ENCODE data around the gene KRTAP10-3. TPM values are rescaled to one million over a fixed set of nuclear protein-coding genes. Genes with fewer than 3 reads are reported as not detected.

The KRTAP10-3 gene
- total and polyA plus RNA-seq, 2 of the 13 experiments (the other 11 are each of a cell fraction or from before 2014, with no cell fraction given) = not detected

DNA sequence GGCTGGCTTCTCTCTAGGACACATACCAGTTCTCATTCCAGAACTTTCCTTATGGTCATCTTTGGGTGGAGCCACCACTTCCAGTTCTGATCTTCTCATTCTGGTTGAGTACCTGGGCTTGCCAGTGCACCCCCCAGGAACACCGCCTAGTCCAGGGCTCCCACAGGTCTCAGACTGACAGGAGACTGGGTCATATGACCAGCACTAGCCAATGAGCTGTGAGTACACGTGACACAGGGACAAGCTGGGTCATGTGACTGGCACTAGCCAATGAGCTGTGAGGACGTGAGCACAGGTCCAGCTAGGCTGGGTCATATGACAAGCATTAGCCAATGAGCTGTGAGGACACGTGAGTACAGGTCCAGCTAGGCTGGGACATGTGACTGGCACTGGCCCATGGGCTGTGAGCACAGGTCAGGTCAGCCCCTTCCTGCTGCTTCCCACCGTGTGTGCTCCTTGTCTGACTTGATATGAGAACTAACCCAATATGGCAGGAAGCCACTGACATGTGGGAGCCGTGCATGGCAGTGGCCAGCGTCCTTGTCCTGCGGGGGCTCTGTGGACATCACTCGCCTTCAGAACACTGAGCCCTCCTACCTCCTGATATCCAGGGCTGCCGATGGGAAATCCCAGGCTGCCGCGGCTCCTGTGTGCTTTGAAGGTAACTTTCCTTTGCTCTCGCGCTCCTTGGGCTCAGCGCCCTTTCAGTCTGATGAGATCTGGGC is 41.3 kb downstream of the KRTAP10-3 start (continued):
- TF ChIP-seq AHR (CRISPR knock-in tag; IDR thresholded peaks at IDR 0.05) = no peak
- TF ChIP-seq RNF2 (conservative IDR thresholded peaks at IDR 0.05; ENCODE audit: low read depth) = peak; percentile 55; the same call in 1 of the 2 replicates
- TF ChIP-seq NFYC (CRISPR knock-in tag; IDR thresholded peaks at IDR 0.05) = peak; percentile 100
- TF ChIP-seq SRSF9 (IDR thresholded peaks at IDR 0.05; ENCODE audit: borderline replicate concordance, insufficient read depth, low read depth, low read length, poor library complexity, severe bottlenecking) = no peak
- TF ChIP-seq ZNF547 (CRISPR knock-in tag; IDR thresholded peaks at IDR 0.05) = peak; percentile 45; the same call in 1 of the 2 replicates
- no peak for TF ChIP-seq ZBTB3 (CRISPR knock-in tag; IDR thresholded peaks at IDR 0.05; ENCODE audit: borderline replicate concordance, low read depth)
- TF ChIP-seq ZMAT3 (CRISPR knock-in tag; conservative IDR thresholded peaks at IDR 0.05) = no peak
- no peak for TF ChIP-seq SAFB2 (CRISPR knock-in tag; IDR thresholded peaks at IDR 0.05; ENCODE audit: borderline replicate concordance, low read depth)
- TF ChIP-seq ZNF17 (CRISPR knock-in tag; IDR thresholded peaks at IDR 0.05) = no peak
- TF ChIP-seq ZFY (CRISPR knock-in tag; IDR thresholded peaks at IDR 0.05) = no peak
- TF ChIP-seq GZF1 (CRISPR knock-in tag; IDR thresholded peaks at IDR 0.05) = no peak
- peak; percentile 68 for TF ChIP-seq POLR2G (IDR thresholded peaks at IDR 0.05; ENCODE audit: low read depth, low read length)
- TF ChIP-seq, protein P1, sequence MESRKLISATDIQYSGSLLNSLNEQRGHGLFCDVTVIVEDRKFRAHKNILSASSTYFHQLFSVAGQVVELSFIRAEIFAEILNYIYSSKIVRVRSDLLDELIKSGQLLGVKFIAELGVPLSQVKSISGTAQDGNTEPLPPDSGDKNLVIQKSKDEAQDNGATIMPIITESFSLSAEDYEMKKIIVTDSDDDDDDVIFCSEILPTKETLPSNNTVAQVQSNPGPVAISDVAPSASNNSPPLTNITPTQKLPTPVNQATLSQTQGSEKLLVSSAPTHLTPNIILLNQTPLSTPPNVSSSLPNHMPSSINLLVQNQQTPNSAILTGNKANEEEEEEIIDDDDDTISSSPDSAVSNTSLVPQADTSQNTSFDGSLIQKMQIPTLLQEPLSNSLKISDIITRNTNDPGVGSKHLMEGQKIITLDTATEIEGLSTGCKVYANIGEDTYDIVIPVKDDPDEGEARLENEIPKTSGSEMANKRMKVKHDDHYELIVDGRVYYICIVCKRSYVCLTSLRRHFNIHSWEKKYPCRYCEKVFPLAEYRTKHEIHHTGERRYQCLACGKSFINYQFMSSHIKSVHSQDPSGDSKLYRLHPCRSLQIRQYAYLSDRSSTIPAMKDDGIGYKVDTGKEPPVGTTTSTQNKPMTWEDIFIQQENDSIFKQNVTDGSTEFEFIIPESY (CRISPR knock-in tag; IDR thresholded peaks at IDR 0.05) = no peak
- no peak for TF ChIP-seq ZNF432 (CRISPR knock-in tag; IDR thresholded peaks at IDR 0.05; ENCODE audit: borderline replicate concordance)
- TF ChIP-seq RFX5 (IDR thresholded peaks at IDR 0.05; ENCODE audit: low read depth, low read length) = no peak
- TF ChIP-seq ARHGAP35 (CRISPR knock-in tag; IDR thresholded peaks at IDR 0.05; ENCODE audit: borderline replicate concordance) = no peak
